HG03558 (cell line): ENCODE data around the gene VILL.

Source experiments
- ATAC-seq: cut with Tn5 transposase; IDR thresholded peaks from one replicate; pipeline ENCODE4 v1.9.1; 2021; ENCODE audit warnings: moderate number of reproducible peaks; ENCODE audit not compliant: unreplicated experiment; ENCODE audit errors: extremely low read depth

Gene VILL

DNA sequence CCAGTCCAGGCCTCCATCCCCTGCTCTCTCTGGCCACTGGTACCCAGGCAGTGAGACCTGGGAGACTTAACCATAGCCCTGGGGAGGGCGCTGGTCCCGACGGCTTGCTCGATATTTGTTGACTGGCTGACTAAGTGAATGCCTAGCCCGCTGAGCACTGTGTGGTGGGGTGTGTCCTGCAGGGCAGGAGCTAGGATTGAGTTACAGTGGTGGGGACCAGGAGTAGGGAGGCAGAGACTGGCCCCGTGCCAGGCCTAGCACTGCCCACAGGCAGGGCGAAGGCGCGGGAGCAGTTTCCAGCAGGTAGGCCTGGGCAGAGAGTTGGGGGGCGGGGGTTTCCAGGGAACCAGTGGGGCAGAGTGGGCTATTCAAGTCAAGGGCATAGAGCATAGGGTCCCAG, at the start of gene VILL:
TSS of gene VILL (plus strand) at position 260 of the 400 bp plus-strand sequence. CDS start 2,887 bp downstream, outside the sequence.
- ATAC-seq, result no peak

DNA sequence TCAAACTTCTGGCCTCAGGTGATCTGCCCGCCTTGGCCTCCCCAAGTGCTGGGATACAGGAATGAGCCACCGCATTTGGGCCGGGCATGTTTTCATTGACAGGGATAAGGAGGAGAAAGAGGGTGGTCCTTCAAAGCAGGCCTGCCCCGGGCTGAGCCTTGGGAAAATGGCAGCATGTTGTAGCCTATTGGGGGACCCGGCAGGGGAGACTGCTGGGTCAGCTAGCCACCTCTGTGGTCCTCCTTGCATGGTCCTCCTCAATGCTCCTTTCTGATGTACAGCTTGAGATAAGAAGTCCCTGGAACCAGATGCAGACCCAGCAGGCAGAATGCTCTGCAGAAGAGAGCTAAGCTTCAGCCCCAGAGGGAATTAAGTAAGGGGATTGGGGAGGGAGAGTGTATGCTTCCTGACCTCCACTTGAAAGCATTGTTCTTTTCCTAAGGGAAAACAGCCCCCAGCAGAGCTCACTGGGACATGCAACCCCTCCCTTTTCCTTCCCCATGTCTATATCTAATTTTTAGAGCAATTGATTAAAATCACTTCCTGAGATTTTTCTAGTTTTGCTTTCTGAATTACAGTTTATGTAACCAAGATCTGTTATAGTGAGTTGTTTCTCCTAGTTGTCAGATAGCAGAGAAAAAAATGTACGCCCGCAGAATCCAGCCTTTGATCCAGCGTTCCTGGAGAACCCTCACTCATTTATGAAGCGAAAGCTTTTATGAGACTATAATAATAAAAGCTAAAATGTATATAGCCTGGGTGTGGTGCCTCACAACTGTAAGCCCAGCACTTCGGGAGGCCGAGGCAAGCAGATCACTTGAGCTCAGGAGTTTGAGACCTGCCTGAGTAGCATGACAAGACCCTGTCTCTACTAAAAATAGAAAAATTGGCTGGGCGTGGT, 48.7 kb upstream of the VILL start:
- no peak for ATAC-seq

DNA sequence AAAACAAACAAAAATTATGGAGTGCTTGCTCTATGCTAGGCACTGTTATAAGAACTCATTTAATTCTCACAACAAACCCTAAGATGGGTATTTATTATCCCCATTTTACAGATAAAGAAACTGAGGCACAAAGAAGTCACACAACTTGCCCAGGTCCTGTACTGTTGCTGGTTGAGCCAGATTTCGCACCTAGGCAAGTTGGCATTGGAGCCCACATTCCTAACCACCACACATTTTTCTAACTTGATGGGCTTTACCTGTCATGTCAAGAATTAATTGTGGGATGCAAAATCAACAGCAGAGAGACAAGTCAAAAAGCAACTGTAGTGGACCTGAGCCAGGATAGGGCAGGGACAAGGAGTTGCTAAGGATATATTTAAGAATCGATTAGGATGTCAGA, 47.9 kb upstream of the VILL start:
- ATAC-seq, result no peak

DNA sequence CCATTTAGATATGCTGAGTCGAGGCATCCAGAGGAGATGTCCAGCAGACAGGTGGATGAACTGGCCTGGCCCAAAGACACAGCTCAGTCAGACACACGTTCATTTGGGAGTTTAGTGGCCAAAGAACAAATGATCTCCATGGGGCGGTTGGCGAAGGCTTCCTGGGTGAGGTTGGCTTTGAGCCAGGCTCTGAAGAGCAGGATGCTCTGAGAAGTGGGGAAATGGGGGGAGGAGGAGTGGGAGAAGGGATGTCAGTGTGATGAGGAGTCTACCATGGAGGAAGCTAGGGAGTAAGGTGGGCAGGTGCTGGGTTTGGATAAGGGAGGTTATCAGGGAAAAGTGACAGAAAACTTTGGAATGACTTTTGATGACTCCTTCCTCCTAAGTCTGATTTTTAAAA, 47.5 kb upstream of the VILL start:
- ATAC-seq, result no peak

DNA sequence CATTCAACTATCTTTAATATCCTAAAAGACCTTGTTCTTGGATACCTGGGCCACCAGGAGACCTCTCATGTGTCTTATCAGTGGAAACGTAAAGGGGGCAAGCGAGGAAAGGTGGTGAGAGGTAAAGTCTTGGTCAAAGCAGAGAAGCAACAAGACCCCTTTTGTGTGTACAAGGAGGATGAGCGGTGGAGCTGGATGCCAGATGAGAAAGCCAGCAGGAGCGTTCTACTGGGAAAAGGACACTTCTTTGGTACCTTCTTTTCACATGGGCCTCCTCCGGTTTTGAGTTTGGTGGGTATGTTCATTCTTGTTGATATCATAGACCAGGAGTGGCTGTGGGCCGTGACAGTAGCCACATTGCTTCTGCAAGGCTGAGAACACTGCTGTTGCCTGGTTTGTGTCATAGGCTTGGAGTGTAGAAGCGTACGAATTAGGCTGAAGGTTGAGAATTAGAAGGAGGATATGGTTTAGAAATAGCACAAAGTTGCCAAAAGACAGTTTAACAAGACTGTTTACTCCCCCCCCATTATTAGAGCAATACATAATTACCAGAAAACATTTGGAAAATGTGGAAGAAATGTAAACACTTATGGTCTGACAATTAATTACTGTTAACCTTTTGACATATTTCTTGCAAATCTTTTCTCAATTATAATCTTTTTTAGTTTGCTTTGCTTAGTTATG, 46.8 kb upstream of the VILL start:
- ATAC-seq, result no peak

DNA sequence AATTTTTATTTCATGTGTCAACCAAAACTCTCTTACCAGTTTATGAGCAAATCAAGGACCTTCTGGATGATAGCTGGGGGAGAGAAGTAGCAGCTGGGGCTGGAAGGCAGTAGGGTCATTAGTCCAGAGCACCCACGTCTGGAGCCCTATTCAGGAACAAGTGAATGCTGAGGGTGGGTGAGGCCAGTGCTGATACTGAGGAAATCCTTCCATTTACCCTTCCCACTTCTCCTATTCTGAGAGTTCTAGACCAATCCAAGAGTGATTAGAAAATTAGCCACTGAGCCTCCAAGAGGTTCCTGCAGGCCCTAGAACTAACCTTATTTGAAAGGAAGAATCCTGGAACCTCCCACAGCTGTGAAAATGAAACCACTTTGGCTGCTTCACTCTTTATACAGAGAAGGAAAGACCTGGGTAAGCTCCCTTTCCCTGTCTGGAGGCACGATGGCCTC, 46.2 kb upstream of the VILL start:
- no peak for ATAC-seq

DNA sequence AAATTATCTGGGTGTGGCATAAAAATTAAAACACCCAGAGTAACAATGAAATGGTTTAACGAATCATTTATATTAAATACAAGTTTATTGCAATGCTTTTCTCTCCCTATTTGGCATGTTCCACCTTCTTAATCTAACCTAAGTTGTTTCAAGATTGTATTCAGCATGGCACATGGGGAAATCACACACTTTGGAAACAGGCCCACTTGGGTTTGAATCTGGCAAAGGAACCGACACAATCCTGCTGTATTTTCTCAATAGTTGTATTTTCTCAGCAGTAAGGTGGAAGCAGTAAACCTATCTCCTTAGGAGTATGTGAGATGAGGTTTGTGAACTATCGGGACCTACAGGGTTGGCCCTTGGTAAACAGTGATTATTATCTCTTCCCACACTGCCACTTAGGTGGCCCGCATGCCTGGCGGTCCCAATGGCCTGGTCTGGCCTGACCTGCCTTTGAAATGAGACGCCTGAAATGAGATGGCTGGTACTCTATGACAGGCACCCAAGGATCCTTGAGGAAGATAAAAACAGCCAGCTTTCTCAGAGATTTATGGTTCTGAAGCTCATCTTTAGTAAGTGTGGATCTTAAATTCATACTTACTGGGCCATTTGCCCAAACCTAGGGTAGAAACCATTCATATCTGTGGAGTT, 45.3 kb upstream of the VILL start:
- ATAC-seq, result no peak

DNA sequence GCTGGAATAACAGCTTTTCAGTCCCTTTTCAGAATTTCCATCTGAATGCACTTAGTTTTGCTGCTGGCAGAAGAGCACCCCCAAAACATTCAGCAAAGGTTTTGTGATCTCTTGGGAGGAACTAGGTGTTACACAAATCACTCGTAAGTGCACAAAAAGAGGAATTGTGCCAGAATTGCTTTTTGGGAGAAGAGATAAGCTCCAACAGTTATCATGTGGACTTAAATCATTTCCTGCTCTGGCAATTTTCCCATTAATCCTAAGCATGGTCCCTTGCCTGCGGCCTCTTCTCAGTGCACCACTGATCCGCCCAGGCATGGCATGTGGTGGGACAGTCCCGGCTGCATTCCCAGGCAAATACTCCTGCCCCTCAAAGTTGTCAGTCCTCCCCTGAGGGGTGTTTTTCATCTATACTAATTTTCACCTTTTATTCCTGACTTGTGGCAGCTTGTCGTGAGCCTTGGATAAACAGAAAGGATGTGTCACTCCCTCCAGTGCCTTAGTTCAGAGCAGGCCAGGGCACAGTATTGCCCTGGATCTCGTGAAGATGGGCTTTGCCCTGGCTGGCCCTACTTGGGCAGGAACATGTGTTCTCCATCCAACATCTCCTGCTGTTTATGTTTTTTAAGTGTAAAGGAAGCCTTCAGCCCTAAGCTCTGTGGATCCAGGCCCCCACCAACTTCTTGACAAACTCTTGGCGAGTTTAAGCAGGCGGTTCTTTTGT, 44.6 kb upstream of the VILL start:
- no peak for ATAC-seq

DNA sequence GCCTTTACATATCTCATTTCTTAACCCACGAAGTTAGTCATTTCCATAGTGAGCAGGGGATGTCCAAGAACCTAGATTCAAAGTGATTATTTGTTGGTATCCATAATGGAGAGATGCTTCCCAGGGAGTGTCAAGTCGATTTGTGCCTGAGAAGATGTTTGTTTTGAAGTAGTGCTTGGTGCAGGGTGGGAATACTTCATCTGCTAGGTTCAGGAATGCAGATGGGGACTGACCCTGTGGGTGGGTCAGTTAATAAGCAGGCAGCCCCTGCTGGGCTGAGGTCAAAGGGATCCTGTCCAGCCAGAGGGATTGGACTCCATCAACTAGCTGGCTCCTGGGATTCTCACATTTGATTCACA, 44.1 kb upstream of the VILL start:
- ATAC-seq, result no peak

DNA sequence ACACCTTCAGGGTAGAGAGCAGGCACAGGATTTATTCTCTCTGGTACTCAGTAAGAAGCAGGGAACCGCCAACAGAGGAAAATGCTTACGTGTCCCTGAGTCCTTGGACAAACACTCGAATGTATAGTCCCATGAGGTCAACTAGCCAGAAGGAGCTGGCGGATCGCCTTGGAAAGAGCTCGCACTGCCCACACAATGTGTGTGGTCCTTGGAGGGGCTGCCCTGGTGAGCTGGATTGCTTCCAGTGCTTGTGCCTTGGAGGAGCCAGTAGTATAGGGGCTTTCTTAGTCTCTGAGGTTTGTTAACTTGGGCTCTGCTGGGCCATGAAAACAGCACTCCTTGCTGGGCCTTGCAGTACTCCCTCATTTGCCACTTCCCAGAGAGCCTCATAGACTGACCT, 40.7 kb upstream of the VILL start:
- ATAC-seq, result no peak

DNA sequence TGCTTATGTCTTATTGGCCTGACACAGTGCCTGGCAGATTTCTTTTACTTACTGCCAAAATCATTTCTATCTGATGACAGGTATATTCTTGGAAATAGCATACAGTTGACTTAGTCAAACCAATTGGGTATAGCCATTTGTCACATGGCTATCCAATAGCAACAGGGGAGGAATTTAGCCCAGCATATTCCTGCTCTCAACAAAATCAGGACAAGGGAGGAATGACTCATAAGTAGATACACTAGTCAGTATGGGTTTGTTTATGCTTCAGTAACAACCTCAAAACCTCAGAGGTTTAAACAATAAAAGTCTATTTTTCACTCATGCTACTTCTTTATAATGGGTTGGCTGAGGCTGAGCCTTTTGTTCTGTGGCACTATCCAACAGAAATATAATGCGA, 38.0 kb upstream of the VILL start:
- ATAC-seq, result no peak

DNA sequence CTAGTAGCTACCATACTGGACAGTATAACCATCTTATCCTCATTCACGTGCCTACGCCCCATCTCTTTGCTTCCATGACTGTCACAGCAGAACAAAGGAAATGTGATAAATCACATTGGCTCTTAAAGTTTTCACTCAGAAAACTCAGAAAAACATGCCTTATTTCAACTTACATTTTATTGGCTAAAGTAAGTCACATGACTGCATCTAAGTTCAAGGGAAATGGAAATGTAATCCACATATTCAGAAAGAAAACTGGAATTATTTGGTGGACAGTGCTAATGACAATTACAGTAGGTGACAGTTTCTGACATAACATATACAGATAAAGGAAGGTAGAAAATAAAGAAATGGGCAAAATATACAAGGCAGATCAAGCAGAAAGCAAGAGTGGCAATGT, 37.4 kb upstream of the VILL start:
- ATAC-seq, result no peak

DNA sequence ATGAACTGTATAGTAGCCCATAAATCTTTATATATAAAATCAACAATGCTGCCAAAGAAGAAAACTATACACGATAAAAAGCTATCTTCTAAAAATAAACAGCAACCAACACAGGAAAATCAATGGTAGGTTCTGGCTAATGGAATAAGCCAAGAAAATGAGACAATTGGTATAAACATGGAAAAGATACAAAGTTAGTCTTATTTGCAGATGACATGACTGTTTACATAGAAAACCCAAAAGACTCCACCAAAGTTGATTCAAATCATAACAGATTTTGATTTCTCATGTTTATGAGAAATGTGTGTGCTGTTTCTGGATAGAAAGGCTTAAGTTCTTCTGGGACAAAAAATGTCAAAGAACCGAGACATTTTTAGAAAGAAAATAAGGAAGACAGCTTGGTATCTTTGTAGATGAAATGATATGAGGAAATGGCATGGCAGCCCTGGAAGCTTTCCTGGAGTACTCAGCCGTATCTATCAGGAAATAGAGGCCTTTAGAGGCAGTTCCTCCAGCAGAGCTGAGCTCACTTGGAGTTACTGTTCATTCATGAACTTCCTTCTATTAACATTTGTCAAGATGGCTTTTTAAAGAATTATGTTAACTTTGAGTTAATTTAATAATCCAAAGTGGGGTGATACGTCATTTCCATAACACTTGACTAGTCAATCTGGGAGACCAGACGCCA, 36.7 kb upstream of the VILL start:
- ATAC-seq, result no peak

DNA sequence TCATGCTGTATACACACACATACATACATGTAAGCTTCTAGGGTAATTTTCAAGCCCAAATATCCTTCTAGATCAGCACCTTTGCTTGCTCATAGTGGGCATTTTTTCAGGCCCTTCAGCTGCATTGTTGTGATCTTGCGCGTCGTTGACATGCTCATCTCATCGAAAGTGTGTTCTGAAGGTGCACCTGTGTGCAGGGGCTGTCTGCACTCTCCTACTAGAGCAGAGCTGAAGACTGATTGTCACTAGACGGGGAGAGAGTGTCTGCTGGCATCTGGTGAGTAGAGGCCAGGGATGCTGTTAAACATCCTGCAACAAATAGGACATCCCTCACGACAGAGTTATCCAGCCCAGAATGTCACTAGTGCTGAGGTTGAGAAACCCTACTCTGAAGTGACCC, 35.7 kb upstream of the VILL start:
- no peak for ATAC-seq

DNA sequence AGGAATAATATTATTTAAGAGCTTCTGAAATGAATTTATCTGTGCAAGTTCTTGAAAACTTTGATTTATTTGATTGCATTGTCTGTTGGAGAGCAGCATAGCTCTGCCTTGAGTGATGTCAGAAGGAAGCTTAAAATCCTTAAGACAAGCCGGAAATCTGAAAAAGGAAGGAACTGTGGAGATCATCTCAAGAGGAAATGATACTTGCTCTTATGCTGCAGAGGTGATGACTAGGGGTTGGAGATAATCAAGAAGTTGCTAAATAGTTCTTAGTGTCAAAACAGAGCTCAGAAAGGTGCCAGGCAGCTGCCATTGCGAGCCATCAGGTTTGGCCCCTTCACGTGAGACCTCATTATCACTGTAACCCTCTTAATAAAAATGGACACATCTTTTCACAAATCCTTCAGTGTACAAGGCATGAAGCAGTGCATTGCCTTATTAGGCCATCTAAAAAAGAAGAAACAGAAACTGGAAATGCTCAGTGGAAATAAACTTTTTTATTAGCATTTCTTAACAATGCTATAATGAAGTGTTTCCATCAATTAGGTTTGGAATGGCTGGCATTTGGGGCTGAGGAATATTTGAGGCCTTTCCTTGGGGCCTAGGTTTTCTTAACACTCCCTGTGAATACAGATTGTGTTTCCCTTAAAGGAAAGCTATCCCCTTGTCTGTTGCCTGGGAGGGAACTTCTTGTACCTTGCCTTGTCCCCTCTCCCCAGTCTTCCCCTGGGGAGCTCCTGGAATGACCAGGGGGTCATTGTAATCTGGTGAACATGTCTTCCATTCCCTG, 34.5 kb upstream of the VILL start:
- no peak for ATAC-seq

DNA sequence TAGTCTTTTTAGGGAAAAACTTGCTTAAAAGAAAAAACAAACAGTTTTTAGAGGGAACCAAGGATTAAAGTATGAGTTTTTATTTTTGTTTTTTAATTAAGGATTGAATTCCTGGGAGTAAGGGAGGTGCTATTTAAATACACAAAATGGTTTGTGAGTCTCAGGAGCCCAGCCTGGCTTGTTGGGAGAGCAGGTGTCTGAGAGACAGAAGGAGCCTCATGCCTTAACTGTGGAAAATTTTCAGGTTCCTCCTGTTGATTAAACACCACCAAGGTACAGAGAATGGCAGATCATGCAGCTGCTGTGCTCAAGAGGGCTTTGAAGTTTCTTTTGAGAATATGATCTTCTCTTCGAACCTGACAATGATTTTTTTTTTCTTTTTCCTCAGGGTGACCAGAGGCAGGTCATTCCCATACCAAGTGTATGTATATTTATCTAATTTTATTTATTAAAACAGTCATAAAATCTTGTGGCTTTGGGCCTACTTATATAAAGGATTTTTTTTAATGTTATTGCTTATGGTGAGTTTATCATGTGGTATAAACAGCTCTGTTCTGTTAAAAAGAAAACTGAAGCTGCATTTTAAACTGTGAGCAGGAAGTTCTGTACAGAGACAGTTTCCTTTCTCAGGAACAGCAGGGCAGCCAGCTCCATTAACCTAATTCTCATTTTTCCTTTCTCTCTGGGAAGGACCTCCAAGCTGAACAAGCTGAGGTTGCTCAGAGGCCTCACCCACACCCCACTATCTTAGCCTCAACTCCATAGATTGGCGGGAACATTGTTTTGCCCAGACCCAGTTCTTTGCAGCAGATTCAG, 33.7 kb upstream of the VILL start:
- no peak for ATAC-seq

DNA sequence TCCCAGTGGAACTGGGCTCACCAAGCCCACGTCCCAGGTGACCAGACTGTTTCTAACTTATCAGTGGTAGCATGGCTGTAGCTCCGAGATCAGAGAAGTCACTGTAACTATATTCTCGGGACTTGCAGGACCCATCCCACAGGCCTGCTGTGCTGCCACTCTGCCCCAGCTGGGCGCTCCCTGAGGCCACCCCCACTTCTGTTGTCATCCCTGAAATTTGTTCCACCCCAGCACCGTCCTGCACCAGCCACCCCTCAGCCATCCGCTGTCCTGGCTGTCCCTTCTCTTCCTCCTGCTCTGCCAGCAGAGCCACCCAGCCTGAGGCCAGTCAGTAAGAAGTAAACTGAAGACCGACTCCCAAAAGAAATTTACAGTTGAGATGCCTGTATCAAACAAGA, 33.0 kb upstream of the VILL start:
- ATAC-seq, result no peak

DNA sequence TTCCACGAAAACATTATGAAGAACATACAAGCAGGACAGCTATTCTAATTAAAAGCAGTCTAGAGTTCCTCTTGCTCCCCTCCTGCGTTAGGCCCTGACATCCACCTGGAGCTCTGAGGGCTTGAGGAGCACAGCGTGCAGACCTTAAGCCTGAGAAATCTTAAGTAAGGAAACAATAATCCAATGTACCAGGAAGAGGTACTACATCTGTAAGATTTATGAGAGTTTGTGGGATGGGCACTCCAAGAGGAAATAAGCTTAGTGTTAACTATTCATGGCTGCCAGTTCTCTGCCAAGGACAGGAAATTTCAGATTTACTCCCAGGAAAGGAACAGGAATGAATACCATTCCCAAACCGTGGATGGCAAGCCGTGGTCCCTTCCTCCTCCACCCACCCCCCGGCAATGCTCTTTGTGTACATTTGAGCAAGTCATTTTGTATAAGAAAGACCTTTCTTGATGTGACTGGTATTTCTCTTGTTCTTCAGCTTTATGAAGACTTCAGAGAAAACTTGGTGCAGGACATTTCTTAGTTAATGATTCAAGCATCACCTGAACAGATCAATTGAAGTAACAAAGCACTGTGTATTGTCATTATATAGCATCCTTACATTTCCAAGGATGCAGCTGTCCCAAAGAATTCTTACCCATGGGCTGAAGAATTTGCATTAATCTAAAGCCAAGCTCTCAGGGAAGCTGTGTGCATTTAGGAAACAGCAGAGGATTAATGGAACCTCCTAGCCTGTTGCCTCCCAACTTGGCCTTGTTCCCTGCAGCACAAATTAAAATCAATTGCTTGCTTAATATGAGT, 28.8 kb upstream of the VILL start:
- ATAC-seq, result no peak
